IMR-90 (cell line): Measurements from ENCODE around the gene MTF2. TPM values are rescaled to one million over a fixed set of nuclear protein-coding genes. Genes with fewer than 3 reads are reported as not detected.

Experiments
- ATAC-seq: fragments of 200-7000 bp; cut with Tn5 transposase; 2 replicates; pipeline ENCODE4 v1.9.1; 2020; ENCODE audit warnings: low read depth, mild to moderate bottlenecking, moderate library complexity
- BruUV-seq: library from RNA; stranded (reverse); fragments of 400-500 nt; replicated peaks from 2 replicates; lab custom pipeline; 2021; lab: Mats Ljungman, UMichigan
- CTCF ChIA-PET: fragments of 300-600 bp; formaldehyde crosslinking; extraction: SDS; loops from one replicate; lab custom pipeline; 2021; ENCODE audit warnings: antibody characterized with exemption; lab: Yijun Ruan, JAX
- POLR2A ChIA-PET: fragments of 300-600 bp; sonication (Branson Sonifier 250); formaldehyde crosslinking; loops from one replicate; lab custom pipeline; 2022; ENCODE audit warnings: antibody characterized with exemption; ENCODE audit not compliant: unreplicated experiment; lab: Charles Lee
- DNase-seq: peaks from one replicate; pipeline ENCODE4 v3.0.0; 2013
- H2AFZ ChIP-seq: replicated peaks from 2 replicates; pipeline ENCODE3; 2013; ENCODE audit warnings: low read length, mild to moderate bottlenecking; ENCODE audit not compliant: poor library complexity
- H2AK5ac ChIP-seq: 2 replicates; pipeline ENCODE4 v1.6.1; 2013; ENCODE audit warnings: low read depth, low read length, inconsistent platforms
- H2AK9ac ChIP-seq: replicated peaks from 2 replicates; pipeline ENCODE3; 2013; ENCODE audit warnings: mild to moderate bottlenecking, low read depth, low read length, moderate library complexity; ENCODE audit not compliant: poor library complexity
- H2BK120ac ChIP-seq: 2 replicates; pipeline ENCODE4 v1.6.1; 2013; ENCODE audit warnings: low read depth, low read length, inconsistent platforms
- H2BK15ac ChIP-seq: 3 replicates; pipeline ENCODE4 v1.6.1; 2013; ENCODE audit warnings: low read depth, low read length, inconsistent platforms
- H2BK20ac ChIP-seq: 2 replicates; pipeline ENCODE4 v1.6.1; 2013; ENCODE audit warnings: low read depth, mild to moderate bottlenecking, inconsistent platforms, low read length, moderate library complexity
- H2BK5ac ChIP-seq: 2 replicates; pipeline ENCODE4 v1.6.1; 2013; ENCODE audit warnings: mild to moderate bottlenecking, low read depth, low read length, inconsistent platforms; ENCODE audit not compliant: poor library complexity, severe bottlenecking
- H3K14ac ChIP-seq: replicated peaks from 2 replicates; pipeline ENCODE4 v1.6.1; 2013; ENCODE audit warnings: low read depth, low read length, inconsistent platforms
- H3K18ac ChIP-seq: 2 replicates; pipeline ENCODE4 v1.6.1; 2013; ENCODE audit warnings: low read depth, low read length, control low read depth
- H3K23ac ChIP-seq: 2 replicates; pipeline ENCODE4 v1.6.1; 2013; ENCODE audit warnings: low read depth, low read length, inconsistent platforms
- H3K27ac ChIP-seq: 2 replicates; pipeline ENCODE4 v1.5.1; 2013; ENCODE audit warnings: mild to moderate bottlenecking, control low read depth, low read length; ENCODE audit not compliant: insufficient read depth
- H3K27me3 ChIP-seq: 2 replicates; pipeline ENCODE4 v1.6.1; 2013; ENCODE audit warnings: low read length; ENCODE audit not compliant: control insufficient read depth, insufficient read depth
- H3K36me3 ChIP-seq: 2 replicates; pipeline ENCODE4 v1.6.1; 2013; ENCODE audit warnings: low read length, mixed read lengths; ENCODE audit not compliant: control insufficient read depth, insufficient read depth
- H3K4ac ChIP-seq: 2 replicates; pipeline ENCODE4 v1.6.1; 2013; ENCODE audit warnings: low read depth, low read length, inconsistent platforms
- H3K4me1 ChIP-seq: 2 replicates; pipeline ENCODE4 v1.6.1; 2013; ENCODE audit warnings: low read length, mixed read lengths; ENCODE audit not compliant: control insufficient read depth, insufficient read depth
- H3K4me2 ChIP-seq: 2 replicates; pipeline ENCODE4 v1.6.1; 2013; ENCODE audit warnings: low read depth, mild to moderate bottlenecking, control low read depth, low read length, moderate library complexity
- H3K4me3 ChIP-seq: 2 replicates; pipeline ENCODE4 v1.5.1; 2013; ENCODE audit warnings: low read depth, mild to moderate bottlenecking, control low read depth, low read length, moderate library complexity; ENCODE audit not compliant: insufficient read depth
- H3K56ac ChIP-seq: 2 replicates; pipeline ENCODE4 v1.6.1; 2013; ENCODE audit warnings: low read length, inconsistent platforms; ENCODE audit not compliant: insufficient read depth; ENCODE audit errors: extremely low read depth
- H3K79me1 ChIP-seq, 2 experiments: 2 replicates each; pipeline ENCODE4 v1.6.1; 2013; ENCODE audit warnings: low read length in 2 of 2, inconsistent platforms in 1 of 2, low read depth in 1 of 2
- H3K9ac ChIP-seq: 2 replicates; pipeline ENCODE4 v1.6.1; 2013; ENCODE audit warnings: low read depth, low read length, control low read depth
- H3K9me1 ChIP-seq: 2 replicates; pipeline ENCODE4 v1.6.1; 2013; ENCODE audit warnings: low read length, inconsistent platforms; ENCODE audit not compliant: insufficient read depth
- H3K9me3 ChIP-seq: 2 replicates; pipeline ENCODE4 v1.6.1; 2013; ENCODE audit warnings: low read length; ENCODE audit not compliant: control insufficient read depth, insufficient read depth
- H4K20me1 ChIP-seq: 2 replicates; pipeline ENCODE4 v1.6.1; 2013; ENCODE audit warnings: low read length, inconsistent platforms; ENCODE audit not compliant: insufficient read depth
- H4K5ac ChIP-seq: 2 replicates; pipeline ENCODE4 v1.6.1; 2013; ENCODE audit warnings: mild to moderate bottlenecking, low read depth, low read length, control low read depth
- H4K8ac ChIP-seq, 2 experiments: 2 replicates each; pipeline ENCODE4 v1.6.1; 2013; ENCODE audit warnings: low read depth in 2 of 2, low read length in 2 of 2, control low read depth in 1 of 2, inconsistent platforms in 1 of 2
- H4K91ac ChIP-seq: 2 replicates; pipeline ENCODE4 v1.6.1; 2013; ENCODE audit warnings: low read depth, low read length, inconsistent platforms; ENCODE audit not compliant: insufficient read depth
- BHLHE40 ChIP-seq: fragments of 150-350 bp; IDR thresholded peaks from 2 replicates; pipeline ENCODE4 v1.6.1; 2016; ENCODE audit warnings: mild to moderate bottlenecking, low read depth, low read length
- CEBPB ChIP-seq: IDR thresholded peaks from 2 replicates; pipeline ENCODE4 v1.6.1; 2012; ENCODE audit warnings: low read depth, low read length, improper control_type of control experiment
- CHD1 ChIP-seq: IDR thresholded peaks from 2 replicates; pipeline ENCODE4 v1.6.1; 2012; ENCODE audit warnings: low read depth, low read length, improper control_type of control experiment
- CTCF ChIP-seq: conservative IDR thresholded peaks from 2 replicates; pipeline ENCODE4 v1.5.1; 2012; ENCODE audit warnings: mild to moderate bottlenecking, low read depth, low read length, improper control_type of control experiment
- ELK1 ChIP-seq: fragments of 150-350 bp; IDR thresholded peaks from 2 replicates; pipeline ENCODE4 v1.6.1; 2016; ENCODE audit warnings: low read depth, mild to moderate bottlenecking, low read length, moderate library complexity, borderline replicate concordance
- FOS ChIP-seq: fragments of 150-350 bp; IDR thresholded peaks from 2 replicates; pipeline ENCODE4 v1.6.1; 2016; ENCODE audit warnings: low read depth, low read length
- MAFK ChIP-seq: IDR thresholded peaks from 2 replicates; pipeline ENCODE4 v1.6.1; 2012; ENCODE audit warnings: low read depth, low read length, improper control_type of control experiment
- MAZ ChIP-seq: IDR thresholded peaks from 2 replicates; pipeline ENCODE4 v1.6.1; 2012; ENCODE audit warnings: low read depth, mild to moderate bottlenecking, low read length, improper control_type of control experiment, moderate library complexity, borderline replicate concordance
- MXI1 ChIP-seq: IDR thresholded peaks from 2 replicates; pipeline ENCODE4 v1.6.1; 2012; ENCODE audit warnings: low read depth, mild to moderate bottlenecking, low read length, moderate library complexity, borderline replicate concordance
- NFE2L2 ChIP-seq: fragments of 150-350 bp; IDR thresholded peaks from 2 replicates; pipeline ENCODE4 v1.6.1; 2016; ENCODE audit warnings: low read depth, mild to moderate bottlenecking, low read length
- POLR2A ChIP-seq: IDR thresholded peaks from 2 replicates; pipeline ENCODE4 v1.6.1; 2012; ENCODE audit warnings: mild to moderate bottlenecking, low read depth, low read length
- RAD21 ChIP-seq: IDR thresholded peaks from 2 replicates; pipeline ENCODE4 v1.6.1; 2012; ENCODE audit warnings: low read length, improper control_type of control experiment
- RCOR1 ChIP-seq: IDR thresholded peaks from 2 replicates; pipeline ENCODE4 v1.6.1; 2012; ENCODE audit warnings: mild to moderate bottlenecking, low read length, improper control_type of control experiment; ENCODE audit not compliant: insufficient replicate concordance
- RFX5 ChIP-seq: IDR thresholded peaks from 2 replicates; pipeline ENCODE4 v1.8.0; 2012; ENCODE audit warnings: low read depth, mild to moderate bottlenecking, low read length, moderate library complexity
- SMC3 ChIP-seq: fragments of 150-350 bp; IDR thresholded peaks from 2 replicates; pipeline ENCODE4 v1.6.1; 2016; ENCODE audit warnings: low read depth, mild to moderate bottlenecking, antibody characterized with exemption, low read length, moderate library complexity
- USF2 ChIP-seq: fragments of 150-350 bp; IDR thresholded peaks from 2 replicates; pipeline ENCODE4 v1.6.1; 2017; ENCODE audit warnings: mild to moderate bottlenecking, antibody characterized with exemption, low read length, low read depth
- dilution Hi-C: fragments of 300-500 bp; cut with HindIII; formaldehyde crosslinking; loops from one replicate; pipeline ENCODE4 v1.14.3; 2018; ENCODE audit warnings: low sequenced_read_pairs; ENCODE audit not compliant: unreplicated experiment
- in situ Hi-C: fragments of 300-500 bp; cut with MboI; formaldehyde crosslinking; loops from 3 replicates; pipeline ENCODE4 v1.14.3; 2019; ENCODE audit warnings: low sequenced_read_pairs, inconsistent platforms, mixed read lengths
- intact Hi-C: fragments of 100-400 bp; cut with micrococcal nuclease; formaldehyde crosslinking; loops from 2 replicates; pipeline ENCODE4 v1.10.0; 2022
- polyA plus RNA-seq, 3 experiments: library from polyadenylated mRNA; depleted of rRNA; stranded (reverse); fragments of >200 nt; gene quantifications; 2 replicates each; pipeline ENCODE4 v1.2.3, GENCODE V29; 2012; ENCODE audit warnings: low replicate concordance in 1 of 3
- total RNA-seq: library from RNA; depleted of rRNA; stranded (reverse); fragments of >200 nt; gene quantifications from 2 replicates; pipeline ENCODE4 v1.2.3, GENCODE V29; 2012

MTF2 gene
- total and polyA plus RNA-seq, 2 of the 4 experiments (the other 2 are of a cell fraction), result 10.6 to 39.8 TPM

- Histone ChIP-seq H3K18ac (no peak overlapping the region), H2BK15ac (no peak overlapping the region), H3K9me3 (no peaks in the 10 kb centered on the region), H3K14ac (no peak overlapping the region), H3K9me1 (peaks cover 6% of the 10 kb centered on the region; the same call in 1 of the 2 replicates), H3K4me1 (no peaks in the 10 kb centered on the region), H3K9ac (no peak overlapping the region), H2AK5ac (0 out of 2 replicates have a peak overlapping the region, but pooled peaks have one; percentile 15), H3K36me3 (peaks cover 16% of the 10 kb centered on the region), H3K27me3 (no peaks in the 10 kb centered on the region), H3K4me2 (no peak overlapping the region), H4K91ac (no peak overlapping the region), H2BK5ac (no peak overlapping the region), H3K4me3 (no peak overlapping the region), H3K23ac (no peak overlapping the region), H3K27ac (no peak overlapping the region), H3K56ac (no peak overlapping the region), H2BK20ac (no peak overlapping the region), H4K5ac (no peak overlapping the region), H2BK120ac (no peak overlapping the region), H2AFZ (no peak overlapping the region), H4K8ac (no peak overlapping the region), H4K20me1 (no peaks in the 10 kb centered on the region; the same call in 1 of the 2 replicates), H3K79me1 (peaks cover 21 to 33% of the 10 kb centered on the region in 2 experiments), H2AK9ac (no peak overlapping the region), H3K4ac (no peak overlapping the region)
- ATAC-seq, result no peak
- ChIA-PET POLR2A (no interaction called here), CTCF (interaction anchor here (0.6 to 0.7 kb wide), 2 partner anchors 21 to 57 kb away, joined by 7 read pairs; no protein-coding TSS in a partner anchor)
- intact Hi-C loops, result no loop called here
- no TSS peak for BruUV-seq
- no peak for DNase-seq
- TF ChIP-seq MAZ, result no peak
- TF ChIP-seq RFX5, result no peak
- TF ChIP-seq CEBPB, result no peak
- TF ChIP-seq ELK1, result no peak
- no peak for TF ChIP-seq POLR2A
- TF ChIP-seq MXI1, result no peak
- no peak for TF ChIP-seq USF2
- TF ChIP-seq BHLHE40, result no peak
- no peak for TF ChIP-seq CTCF
- no peak for TF ChIP-seq SMC3
- TF ChIP-seq FOS, result no peak
- no peak for TF ChIP-seq MAFK
- TF ChIP-seq RAD21, result no peak
- no peak for TF ChIP-seq RCOR1
- TF ChIP-seq NFE2L2, result no peak
- no peak for TF ChIP-seq CHD1
- in situ Hi-C loops, result no loop called here
- dilution Hi-C loops, result no loop called here
Observed at GRCh38 chr1:93154898-93155297, 75.8 kb downstream of the MTF2 start.
